ENCODE data around the gene ST3GAL3.

ST3GAL3 gene

DNA sequence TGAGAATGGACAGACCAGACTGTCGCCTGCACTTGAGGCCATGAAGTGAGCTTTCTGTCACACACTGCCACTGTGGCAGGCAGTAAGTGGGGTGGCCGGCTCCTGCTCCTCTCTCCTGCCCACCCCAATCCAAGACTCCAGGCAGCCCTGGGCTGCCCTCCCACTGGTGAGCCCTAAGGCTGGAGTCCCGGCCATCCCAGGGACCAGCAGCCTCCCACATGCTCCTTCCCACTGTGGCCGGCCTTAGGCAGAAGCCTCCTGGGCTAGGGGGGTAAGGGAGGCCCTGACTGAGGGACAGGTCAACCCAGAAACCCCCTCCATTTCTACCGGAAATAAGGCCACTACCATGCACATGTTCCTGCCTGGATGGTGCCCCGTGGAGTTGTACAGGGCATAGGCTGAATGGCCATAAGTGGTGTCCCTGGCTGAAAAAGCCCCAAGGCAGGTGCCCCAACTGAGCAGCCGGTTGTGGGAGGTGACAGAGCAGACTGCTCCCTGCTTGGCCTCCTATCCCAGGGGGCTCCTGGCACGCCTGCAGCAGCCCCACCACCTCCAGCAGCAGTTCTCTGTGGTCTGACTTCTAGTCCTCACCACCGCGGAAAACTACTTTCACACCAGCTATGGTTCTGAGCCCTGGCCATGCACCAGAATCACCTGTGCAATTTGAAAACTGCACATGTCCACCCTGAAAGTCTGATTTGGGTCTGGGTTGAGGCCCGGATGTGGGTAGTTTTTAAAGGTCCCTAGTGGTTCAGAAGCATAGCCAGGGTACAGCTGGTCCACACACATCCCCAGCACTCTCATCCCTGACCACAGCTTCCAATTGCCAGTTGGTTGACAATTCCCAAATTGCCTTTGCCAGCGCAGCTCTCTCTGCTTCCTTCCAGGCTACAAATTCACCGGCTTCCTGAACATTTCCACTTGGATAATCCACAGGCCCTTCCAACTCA lies 224.7 kb downstream of the ST3GAL3 start:
- Mint-ChIP-seq H3K9me3 (no peaks in the 10 kb centered on the region), H3K4me3 (no peak overlapping the region), H3K4me1 (ENCODE audit: low read depth) (peaks cover 19% of the 10 kb centered on the region), H3K27ac (no peak overlapping the region), H3K36me3 (ENCODE audit: low read depth) (peaks cover 4% of the 10 kb centered on the region), H3K27me3 (peaks cover 37% of the 10 kb centered on the region)
- DNase-seq, result no peak

DNA sequence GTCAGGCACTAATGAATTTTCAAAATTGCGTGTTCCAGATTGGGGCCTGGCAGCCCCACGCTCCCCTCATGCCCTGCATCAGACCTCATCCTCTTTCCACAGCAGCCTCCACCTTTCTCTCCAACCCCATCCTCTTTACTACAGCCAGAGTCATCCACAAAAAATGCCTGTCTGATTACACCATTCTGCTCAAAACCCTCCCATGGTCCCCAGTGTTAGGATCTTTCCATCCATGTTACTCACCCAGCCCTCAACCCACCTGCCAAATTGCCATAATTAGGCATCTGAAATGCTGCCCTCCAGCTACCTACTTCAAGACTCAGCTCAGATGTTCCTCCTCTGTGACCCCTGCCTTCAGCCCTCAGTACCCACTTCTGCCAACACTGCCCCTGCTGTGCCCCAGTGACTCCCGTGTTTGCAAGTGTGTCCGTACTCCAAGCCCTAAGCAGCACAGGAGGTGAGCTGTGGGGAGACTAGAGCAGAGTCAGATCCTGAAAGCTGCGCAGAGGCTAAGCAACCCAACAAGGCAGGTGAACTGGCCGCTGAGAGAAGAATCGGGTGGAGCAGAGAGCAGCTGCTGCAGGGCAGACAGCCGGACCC lies 225.6 kb downstream of the ST3GAL3 start:
- no peak for DNase-seq
- peaks cover 19% of the 10 kb centered on the region for H3K4me1 Mint-ChIP-seq (ENCODE audit: low read depth)
- H3K4me3 Mint-ChIP-seq, result no peak overlapping the region
- peaks cover 37% of the 10 kb centered on the region for H3K27me3 Mint-ChIP-seq
- H3K27ac Mint-ChIP-seq, result no peak overlapping the region
- H3K36me3 Mint-ChIP-seq (ENCODE audit: low read depth), result peaks cover 12% of the 10 kb centered on the region
- no peaks in the 10 kb centered on the region for H3K9me3 Mint-ChIP-seq

DNA sequence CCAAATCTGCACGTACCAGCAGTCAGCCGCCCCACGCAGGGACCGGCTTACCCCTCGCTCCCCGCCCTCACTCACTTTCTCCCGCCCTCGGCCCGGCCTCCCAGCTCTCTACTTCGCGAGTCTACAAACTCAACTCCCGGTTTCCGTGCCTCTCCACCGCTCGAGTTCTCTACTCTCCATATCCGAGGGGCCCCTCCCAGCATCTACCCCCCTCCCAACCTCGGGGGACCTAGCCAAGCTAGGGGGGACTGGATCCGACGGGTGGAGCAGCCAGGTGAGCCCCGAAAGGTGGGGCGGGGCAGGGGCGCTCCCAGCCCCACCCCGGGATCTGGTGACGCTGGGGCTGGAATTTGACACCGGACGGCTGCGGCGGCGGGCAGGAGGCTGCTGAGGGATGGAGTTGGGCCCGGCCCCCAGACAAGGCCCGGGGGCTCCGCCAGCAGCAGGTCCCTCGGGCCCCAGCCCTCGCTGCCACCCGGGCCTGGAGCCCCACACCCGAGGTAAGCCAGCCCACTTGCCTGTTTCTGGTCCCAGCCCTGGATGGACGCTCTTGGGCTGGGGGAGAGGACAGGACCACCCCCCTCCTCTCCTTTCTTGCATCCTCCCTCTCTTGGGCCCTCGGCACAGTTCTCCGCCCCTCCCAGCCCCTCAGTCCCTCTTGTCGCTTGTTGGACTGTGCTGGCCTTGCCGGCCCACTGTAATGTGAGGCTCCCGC lies 226.2 kb downstream of the ST3GAL3 start, which contains the start of gene ARTN:
Gene ARTN (plus strand): TSS at position 416 of the 715 bp plus-strand sequence. CDS start 1,856 bp downstream, outside the sequence.
- H3K9me3 Mint-ChIP-seq, result no peaks in the 10 kb centered on the region
- H3K4me3 Mint-ChIP-seq, result peak within 1 kb of the TSS; percentile 11
- no peak within 1 kb of the TSS for H3K27ac Mint-ChIP-seq
- H3K36me3 Mint-ChIP-seq (ENCODE audit: low read depth), result peaks cover 12% of the 10 kb centered on the region
- peaks cover 19% of the 10 kb centered on the region for H3K4me1 Mint-ChIP-seq (ENCODE audit: low read depth)
- H3K27me3 Mint-ChIP-seq, result peaks cover 37% of the 10 kb centered on the region
- DNase-seq, result no peak

DNA sequence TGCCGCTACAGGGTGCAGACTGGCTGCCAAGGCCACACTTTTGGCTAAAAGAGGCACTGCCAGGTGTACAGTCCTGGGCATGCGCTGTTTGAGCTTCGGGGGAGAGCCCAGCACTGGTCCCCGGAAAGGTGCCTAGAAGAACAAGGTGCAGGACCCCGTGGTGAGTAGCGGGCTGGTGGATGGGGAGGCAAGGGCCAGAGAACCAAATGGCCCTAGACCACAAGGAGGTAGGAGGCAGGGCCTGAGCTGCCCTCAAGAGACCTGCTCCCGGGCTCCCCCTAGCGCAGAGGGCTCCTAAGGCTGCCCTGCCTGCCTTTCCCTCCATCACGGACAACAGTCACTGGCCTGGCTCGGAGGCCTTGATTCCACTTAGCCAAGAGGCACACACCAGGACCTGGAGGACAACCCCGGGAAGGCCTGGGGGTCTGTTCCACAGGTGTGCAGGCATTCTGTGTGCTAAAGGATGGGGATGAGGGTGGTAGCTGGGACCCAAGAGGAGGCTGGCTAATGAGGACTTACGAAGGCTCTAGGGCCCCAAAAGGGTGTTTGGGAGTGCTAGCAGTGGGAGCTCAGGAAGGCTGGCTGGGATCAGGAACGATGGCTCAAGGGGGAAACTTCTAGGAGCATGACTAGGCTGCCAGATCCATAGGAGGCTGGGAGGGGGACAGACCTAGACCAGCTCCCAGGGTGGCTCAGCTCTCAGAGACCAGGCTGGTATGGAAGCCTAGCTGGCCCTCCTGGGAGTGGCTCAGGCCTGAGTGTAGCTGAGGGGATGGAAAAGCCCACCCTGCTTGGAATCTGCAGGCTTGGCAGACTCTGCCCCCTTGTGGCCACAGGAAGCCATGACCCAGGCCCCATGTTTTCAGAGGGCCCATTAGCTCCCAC lies 227.0 kb downstream of the ST3GAL3 start:
- no peak overlapping the region for H3K27ac Mint-ChIP-seq
- peaks cover 12% of the 10 kb centered on the region for H3K36me3 Mint-ChIP-seq (ENCODE audit: low read depth)

DNA sequence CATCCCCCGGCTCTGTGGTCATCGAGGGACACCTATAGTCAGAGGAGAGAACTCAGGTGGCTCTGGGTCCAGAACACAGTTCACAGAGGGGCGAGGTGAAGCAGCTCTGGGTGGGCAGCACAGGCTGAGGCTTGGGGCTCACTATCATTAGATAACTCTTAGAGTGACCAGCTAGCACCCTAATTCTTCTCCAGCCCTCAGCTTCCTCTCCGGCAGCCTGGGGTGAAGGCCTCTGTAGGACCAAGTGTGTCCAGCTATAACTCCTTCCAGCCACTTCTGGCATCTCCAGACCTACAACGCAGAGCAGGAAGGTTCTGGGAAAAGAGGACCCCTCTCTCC lies 227.6 kb downstream of the ST3GAL3 start:
- H3K27ac Mint-ChIP-seq, result no peak overlapping the region
- H3K4me1 Mint-ChIP-seq (ENCODE audit: low read depth), result peaks cover 17% of the 10 kb centered on the region
- peaks cover 37% of the 10 kb centered on the region for H3K27me3 Mint-ChIP-seq
- no peak overlapping the region for H3K4me3 Mint-ChIP-seq
- peaks cover 14% of the 10 kb centered on the region for H3K36me3 Mint-ChIP-seq (ENCODE audit: low read depth)
- no peaks in the 10 kb centered on the region for H3K9me3 Mint-ChIP-seq
- no peak for DNase-seq

More for the DNA sequence above, 227.0 kb downstream of the ST3GAL3 start:
- H3K4me1 Mint-ChIP-seq (ENCODE audit: low read depth), result peaks cover 19% of the 10 kb centered on the region
- peaks cover 37% of the 10 kb centered on the region for H3K27me3 Mint-ChIP-seq
- peak; percentile 72 for DNase-seq
- no peaks in the 10 kb centered on the region for H3K9me3 Mint-ChIP-seq
- H3K4me3 Mint-ChIP-seq, result peak overlapping the region; percentile 11

DNA sequence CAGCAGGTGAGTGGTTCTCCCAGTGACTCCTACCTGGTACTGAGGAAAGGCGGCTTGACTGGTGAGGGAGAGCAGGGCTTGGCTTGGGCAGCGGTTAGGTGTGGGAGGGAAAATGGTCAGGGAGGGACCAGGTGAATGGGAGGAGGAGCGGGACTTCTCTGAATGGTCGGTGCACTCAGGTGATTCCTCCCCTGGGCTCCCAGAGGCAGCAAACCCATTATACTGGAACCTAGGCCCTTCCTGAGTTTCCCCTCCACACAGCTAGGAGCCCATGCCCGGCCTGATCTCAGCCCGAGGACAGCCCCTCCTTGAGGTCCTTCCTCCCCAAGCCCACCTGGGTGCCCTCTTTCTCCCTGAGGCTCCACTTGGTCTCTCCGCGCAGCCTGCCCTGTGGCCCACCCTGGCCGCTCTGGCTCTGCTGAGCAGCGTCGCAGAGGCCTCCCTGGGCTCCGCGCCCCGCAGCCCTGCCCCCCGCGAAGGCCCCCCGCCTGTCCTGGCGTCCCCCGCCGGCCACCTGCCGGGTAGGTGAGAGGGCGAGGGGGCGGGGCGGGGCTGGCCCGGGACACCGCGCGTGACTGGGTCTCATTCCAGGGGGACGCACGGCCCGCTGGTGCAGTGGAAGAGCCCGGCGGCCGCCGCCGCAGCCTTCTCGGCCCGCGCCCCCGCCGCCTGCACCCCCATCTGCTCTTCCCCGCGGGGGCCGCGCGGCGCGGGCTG lies 228.5 kb downstream of the ST3GAL3 start:
- H3K4me1 Mint-ChIP-seq (ENCODE audit: low read depth), result peaks cover 17% of the 10 kb centered on the region
- DNase-seq, result no peak
- H3K27me3 Mint-ChIP-seq, result peaks cover 37% of the 10 kb centered on the region
- H3K36me3 Mint-ChIP-seq (ENCODE audit: low read depth), result peaks cover 17% of the 10 kb centered on the region
- no peaks in the 10 kb centered on the region for H3K9me3 Mint-ChIP-seq
- no peak overlapping the region for H3K27ac Mint-ChIP-seq
- H3K4me3 Mint-ChIP-seq, result no peak overlapping the region

DNA sequence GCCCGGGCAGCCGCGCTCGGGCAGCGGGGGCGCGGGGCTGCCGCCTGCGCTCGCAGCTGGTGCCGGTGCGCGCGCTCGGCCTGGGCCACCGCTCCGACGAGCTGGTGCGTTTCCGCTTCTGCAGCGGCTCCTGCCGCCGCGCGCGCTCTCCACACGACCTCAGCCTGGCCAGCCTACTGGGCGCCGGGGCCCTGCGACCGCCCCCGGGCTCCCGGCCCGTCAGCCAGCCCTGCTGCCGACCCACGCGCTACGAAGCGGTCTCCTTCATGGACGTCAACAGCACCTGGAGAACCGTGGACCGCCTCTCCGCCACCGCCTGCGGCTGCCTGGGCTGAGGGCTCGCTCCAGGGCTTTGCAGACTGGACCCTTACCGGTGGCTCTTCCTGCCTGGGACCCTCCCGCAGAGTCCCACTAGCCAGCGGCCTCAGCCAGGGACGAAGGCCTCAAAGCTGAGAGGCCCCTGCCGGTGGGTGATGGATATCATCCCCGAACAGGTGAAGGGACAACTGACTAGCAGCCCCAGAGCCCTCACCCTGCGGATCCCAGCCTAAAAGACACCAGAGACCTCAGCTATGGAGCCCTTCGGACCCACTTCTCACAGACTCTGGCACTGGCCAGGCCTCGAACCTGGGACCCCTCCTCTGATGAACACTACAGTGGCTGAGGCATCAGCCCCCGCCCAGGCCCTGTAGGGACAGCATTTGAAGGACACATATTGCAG lies 229.3 kb downstream of the ST3GAL3 start:
- no peak overlapping the region for H3K27ac Mint-ChIP-seq
- DNase-seq, result no peak

DNA sequence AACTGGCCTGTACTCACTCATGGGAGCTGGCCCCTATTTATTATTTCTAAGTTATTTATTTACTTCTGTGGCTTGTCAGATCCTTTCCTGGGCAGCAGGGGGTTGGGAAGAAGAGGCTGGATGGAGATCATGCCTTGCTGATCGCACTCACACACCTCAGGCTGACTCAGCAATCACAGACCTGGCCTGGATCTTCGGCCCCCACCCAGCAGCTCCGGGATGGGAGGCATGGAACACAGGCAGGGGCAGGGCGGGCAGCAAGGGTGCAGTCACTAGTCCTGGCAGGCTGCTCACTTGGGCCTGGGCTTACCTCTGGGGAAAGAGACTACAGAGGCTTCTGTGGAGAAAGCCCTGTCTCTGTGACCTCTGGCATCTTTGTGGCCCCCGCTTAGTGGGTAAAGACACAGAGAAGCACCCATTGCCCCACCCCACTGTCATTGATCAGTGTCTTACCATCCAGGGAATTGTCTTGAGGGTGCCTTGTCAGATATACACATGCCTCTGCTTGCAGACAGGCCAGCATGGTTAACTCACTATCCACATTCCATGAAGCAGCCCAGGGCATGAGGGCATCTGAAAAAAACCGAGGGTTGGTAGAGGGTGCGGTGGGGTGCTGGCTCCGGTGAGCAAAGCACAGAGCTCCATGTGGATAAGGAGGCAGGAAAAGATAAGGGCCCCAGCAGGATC lies 230.0 kb downstream of the ST3GAL3 start:
- Mint-ChIP-seq H3K36me3 (ENCODE audit: low read depth) (peaks cover 20% of the 10 kb centered on the region), H3K27ac (no peak overlapping the region), H3K4me3 (no peak overlapping the region), H3K4me1 (ENCODE audit: low read depth) (peaks cover 17% of the 10 kb centered on the region), H3K9me3 (no peaks in the 10 kb centered on the region), H3K27me3 (peaks cover 36% of the 10 kb centered on the region)
- no peak for DNase-seq

More for the DNA sequence above, 229.3 kb downstream of the ST3GAL3 start:
- Mint-ChIP-seq H3K4me1 (ENCODE audit: low read depth) (peaks cover 17% of the 10 kb centered on the region), H3K4me3 (peak overlapping the region; percentile 23), H3K36me3 (ENCODE audit: low read depth) (peaks cover 17% of the 10 kb centered on the region), H3K9me3 (no peaks in the 10 kb centered on the region), H3K27me3 (peaks cover 37% of the 10 kb centered on the region)

DNA sequence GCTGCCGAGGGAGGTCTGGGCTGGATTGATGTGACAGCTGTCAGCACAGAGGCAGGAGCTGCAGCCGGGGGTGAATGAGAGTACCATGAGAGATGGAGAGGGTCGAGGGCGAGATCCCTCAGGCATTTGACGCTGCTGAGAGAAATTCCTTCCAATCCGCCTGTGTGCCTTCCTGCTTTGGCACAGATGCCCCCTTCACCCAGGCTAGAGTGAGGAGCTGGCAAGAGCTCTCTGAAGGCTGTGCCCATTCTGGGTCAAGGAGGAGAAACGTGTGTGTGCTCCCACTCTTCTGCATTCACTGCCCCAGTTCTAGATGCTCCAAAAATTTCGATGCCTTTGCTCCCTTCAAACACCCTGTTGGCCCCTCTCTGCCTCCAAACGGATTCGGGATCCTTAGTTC lies 231.0 kb downstream of the ST3GAL3 start:
- Mint-ChIP-seq H3K27me3 (peaks cover 26% of the 10 kb centered on the region), H3K36me3 (ENCODE audit: low read depth) (peaks cover 28% of the 10 kb centered on the region), H3K4me3 (no peak overlapping the region), H3K4me1 (ENCODE audit: low read depth) (peaks cover 17% of the 10 kb centered on the region), H3K27ac (no peak overlapping the region), H3K9me3 (no peaks in the 10 kb centered on the region)
- DNase-seq, result no peak

DNA sequence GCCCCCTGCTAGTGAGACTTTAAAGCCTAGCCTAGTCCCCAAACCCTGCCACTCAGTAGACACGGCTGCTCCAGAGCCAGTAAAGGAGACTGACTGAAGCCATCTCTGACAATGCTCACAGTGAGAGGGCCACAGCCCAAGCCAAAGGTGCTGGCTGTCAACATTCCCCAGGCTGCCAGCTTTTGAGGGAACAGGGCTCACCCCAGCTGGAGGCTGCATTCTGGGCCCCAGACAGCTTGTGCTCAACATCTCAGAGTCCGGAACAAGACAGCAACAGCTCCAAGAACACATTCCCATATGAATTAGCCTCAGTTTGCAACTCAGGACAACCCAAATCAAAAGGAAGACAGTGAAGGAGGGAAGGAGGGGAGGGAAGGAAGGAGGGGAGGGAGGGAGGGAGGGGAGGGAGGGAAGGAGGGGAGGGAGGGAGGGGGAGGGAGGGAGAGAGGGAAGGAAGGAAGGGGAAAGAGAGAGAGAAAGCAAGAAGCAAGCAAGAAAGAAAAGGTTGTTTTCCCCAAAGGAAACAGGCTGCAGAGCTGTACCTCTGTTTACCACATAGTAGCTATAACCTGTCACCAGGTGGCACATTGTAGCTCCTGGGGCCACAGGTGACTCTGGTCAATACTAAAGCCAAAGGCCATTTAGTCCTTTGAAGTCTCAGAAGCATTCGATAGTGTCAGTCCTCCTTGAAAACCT lies 231.7 kb downstream of the ST3GAL3 start:
- H3K4me1 Mint-ChIP-seq (ENCODE audit: low read depth), result peaks cover 13% of the 10 kb centered on the region

DNA sequence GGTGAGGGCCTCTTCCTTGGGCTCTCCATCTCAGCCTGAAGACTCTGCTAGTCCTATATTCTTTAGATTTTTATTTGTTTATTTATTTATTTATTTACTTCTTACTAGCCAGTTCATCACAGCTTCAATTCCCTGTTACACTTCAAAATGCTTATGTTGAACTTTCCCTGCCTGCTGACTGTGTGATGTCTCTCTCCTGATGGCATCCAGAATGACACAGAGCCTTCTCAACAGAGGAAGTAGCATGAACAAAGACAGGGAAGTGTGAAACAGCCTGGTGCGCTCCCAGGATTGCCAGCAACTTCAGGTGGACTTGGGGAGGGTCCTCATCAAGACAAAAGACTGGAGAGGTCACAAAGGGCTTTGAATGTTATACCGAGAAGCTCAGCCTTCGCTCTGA lies 235.1 kb downstream of the ST3GAL3 start:
- peaks cover 28% of the 10 kb centered on the region for H3K4me1 Mint-ChIP-seq (ENCODE audit: low read depth)
- no peak for DNase-seq
- H3K9me3 Mint-ChIP-seq, result no peaks in the 10 kb centered on the region
- no peak overlapping the region for H3K27ac Mint-ChIP-seq
- H3K36me3 Mint-ChIP-seq (ENCODE audit: low read depth), result peaks cover 45% of the 10 kb centered on the region
- H3K4me3 Mint-ChIP-seq, result no peak overlapping the region
- no peaks in the 10 kb centered on the region for H3K27me3 Mint-ChIP-seq

More for the DNA sequence above, 231.7 kb downstream of the ST3GAL3 start:
- Mint-ChIP-seq H3K27ac (no peak overlapping the region), H3K27me3 (peaks cover 22% of the 10 kb centered on the region), H3K36me3 (ENCODE audit: low read depth) (peaks cover 28% of the 10 kb centered on the region), H3K4me3 (no peak overlapping the region), H3K9me3 (no peaks in the 10 kb centered on the region)
- no peak for DNase-seq

DNA sequence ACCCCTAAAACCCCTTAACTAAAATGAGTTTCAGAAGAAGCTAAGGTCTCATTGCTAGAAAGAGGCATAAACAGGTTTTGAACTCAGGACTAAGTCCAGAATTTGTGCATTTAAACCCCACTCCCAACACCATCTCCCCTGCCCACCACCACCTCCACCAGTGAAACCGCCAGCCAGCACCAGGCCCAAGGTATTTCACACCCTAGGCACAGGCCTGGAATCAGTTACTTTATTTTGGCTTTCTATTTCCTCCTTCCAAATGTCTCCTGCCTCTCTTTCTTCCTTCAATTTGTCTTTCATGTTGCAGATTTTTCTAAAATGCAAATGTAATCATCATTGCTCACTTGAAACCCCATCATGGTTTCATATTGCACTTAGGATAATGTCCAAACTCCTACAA lies 237.5 kb downstream of the ST3GAL3 start:
- Mint-ChIP-seq H3K9me3 (no peaks in the 10 kb centered on the region), H3K27me3 (no peaks in the 10 kb centered on the region), H3K27ac (peak overlapping the region; percentile 66), H3K4me1 (ENCODE audit: low read depth) (peaks cover 47% of the 10 kb centered on the region), H3K4me3 (peak overlapping the region; percentile 94), H3K36me3 (ENCODE audit: low read depth) (peaks cover 48% of the 10 kb centered on the region)
- DNase-seq, result no peak
